HG03565 (cell line): Measurements from ENCODE around the gene FEM1B.

Experiments
- ATAC-seq: cut with Tn5 transposase; IDR thresholded peaks from one replicate; pipeline ENCODE4 v1.9.1; 2021; ENCODE audit warnings: mild to moderate bottlenecking, moderate library complexity; ENCODE audit not compliant: unreplicated experiment

The FEM1B gene

DNA sequence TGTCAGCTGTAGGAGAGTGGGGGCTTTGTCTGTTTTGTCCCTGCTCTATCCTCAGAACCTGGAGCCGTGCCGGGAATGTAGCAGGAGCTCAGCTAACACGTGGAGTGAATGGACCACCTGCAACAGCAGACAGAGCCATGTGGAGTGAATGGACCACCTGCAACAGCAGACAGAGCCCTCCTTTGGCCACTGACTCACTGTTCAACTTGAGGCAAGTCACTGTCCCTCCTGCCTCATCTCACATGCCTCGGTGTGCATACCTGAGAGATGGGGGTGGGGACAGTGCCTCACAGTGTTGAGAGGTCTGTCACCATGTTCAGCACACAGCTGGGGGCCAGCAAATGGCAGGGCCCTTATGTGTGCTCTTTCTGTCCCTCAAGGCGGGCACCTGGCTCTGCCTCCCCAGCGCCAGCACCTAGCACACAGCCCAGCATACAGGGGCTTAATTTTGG is 27.9 kb downstream of the FEM1B start:
- no peak for ATAC-seq

GRCh38 chr15:68307131-68307928 is 29.8 kb downstream of the FEM1B start:
- ATAC-seq, result no peak

GRCh38 chr15:68309024-68309423 is 31.5 kb downstream of the FEM1B start:
- no peak for ATAC-seq

DNA sequence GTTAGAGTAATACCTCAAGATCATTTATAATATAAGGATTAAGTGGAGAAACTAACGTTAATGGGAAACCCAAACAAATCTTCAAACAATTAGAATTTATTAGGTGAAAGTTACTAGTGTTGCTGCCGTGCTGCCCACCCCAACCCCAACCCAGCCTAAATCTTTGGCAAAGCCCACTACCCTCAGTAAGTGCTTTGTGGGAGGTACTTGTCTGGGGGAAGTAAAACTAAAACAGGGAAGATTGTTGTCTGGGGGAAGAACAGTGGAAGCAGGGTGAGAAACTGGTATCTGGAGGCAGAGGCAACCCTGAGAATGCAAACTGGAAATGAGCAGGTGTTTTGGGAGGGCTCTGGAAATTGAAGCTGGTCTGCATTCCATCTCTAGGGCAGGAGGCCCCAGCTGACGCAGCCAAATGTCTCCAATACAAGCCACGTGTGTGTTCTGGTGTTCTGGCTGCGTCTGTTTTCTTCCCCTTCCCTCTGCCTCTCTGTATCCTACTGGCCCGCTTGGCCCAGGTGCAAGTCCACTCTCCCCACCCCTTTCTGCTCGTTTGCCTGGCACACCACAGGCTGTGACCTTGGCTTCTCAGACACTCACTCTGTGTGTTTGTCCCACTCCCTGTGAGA is 32.7 kb downstream of the FEM1B start:
- no peak for ATAC-seq

- no peak for ATAC-seq
Observed at GRCh38 chr15:68310804-68311463, 33.4 kb downstream of the FEM1B start.

DNA sequence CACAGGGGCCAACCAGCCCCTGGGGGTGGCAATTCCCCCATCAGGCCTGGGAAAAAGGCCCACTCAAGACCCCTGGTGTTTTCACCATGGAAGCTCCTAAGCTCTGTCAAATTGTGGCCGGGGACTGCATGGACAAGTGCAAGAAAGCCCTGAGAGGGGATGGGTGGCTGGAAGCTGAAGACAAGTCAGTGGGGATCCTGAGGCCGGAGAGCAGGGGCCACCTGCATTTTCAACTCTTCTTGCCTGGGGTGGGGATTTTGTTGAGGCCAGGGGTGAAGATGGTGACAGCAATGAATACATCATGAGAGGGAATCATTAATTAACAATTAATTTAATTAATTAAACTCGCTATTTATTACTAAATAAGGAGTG is 33.9 kb downstream of the FEM1B start:
- ATAC-seq, result no peak

DNA sequence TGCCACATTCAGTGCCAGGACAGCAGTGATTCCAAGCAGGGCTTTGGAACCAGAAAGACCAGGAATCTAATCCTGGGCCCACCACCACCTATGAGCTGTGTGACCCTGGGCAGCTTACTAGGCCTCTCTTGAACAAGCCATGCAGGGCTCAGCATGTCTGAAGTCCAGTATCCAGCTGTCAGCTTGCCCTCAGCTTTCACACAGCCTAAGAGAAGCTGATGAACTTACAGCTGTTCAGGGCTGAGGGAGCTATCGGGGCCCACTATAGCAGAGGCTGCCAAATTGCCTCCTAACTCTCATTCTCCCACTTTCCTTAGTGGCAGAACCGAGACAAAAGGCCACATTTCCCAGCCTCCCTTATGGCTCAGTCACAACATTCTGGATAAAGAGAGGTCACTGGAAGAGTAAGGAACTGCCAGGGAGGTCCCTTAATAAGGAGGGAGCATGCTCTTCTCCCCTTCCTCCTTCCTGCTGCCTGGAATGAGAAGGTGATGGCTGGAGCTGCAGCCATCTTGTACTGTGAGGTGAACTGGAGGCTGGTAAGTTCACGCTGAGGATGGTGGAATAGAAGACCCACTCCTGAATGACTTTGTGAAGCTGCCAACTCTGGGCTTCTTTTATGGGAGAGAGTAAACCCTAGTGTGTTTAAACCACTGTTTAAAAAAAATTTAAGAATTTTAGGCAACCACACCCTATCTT is 34.5 kb downstream of the FEM1B start:
- ATAC-seq, result no peak

GRCh38 chr15:68312701-68313204 is 35.2 kb downstream of the FEM1B start:
- no peak for ATAC-seq

DNA sequence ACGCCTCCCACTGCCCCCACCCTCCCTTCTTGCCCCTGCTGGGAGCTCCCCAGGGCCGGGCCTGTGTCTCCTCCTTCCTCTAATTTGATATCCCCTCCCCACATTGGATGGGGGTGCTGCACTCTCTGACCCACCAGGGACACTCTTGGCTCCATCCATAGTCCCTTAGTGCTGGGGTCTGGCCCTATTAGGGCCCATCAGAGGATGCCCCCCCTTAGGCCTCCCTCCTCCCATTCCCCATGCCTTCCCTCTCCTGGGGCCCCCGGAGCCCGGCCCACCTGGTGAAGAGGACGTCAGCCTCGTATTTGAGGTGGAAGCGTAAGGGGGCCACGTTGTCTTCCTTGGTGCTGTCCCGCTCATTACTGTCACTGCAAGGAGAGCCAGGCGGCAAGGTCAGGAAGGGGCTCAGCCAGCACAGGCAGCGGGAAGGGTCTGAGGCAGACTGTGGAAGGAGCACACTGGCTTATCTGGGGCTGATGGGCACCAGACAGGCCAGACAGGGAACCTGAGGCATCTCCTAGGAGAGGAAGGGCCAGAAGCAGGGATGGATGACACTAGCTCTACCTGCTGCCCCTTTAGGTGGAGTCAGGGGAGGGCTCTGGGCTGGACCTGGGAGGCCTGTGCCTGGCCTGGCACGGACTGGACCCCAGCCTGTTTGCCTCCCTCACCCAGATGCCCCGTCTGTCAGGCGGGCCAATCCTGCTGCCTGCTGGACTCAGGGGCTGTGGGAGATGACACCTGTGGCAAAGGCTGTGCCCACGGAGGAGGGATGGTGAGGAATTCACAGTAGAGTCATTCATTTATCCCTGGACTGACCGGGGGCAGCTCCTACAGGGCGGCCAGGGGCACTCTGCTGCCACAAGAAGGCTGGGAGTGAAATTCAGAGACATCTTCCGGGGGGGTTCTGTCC is 36.2 kb downstream of the FEM1B start:
- ATAC-seq, result no peak

GRCh38 chr15:68314563-68314962 is 37.0 kb downstream of the FEM1B start:
- no peak for ATAC-seq

DNA sequence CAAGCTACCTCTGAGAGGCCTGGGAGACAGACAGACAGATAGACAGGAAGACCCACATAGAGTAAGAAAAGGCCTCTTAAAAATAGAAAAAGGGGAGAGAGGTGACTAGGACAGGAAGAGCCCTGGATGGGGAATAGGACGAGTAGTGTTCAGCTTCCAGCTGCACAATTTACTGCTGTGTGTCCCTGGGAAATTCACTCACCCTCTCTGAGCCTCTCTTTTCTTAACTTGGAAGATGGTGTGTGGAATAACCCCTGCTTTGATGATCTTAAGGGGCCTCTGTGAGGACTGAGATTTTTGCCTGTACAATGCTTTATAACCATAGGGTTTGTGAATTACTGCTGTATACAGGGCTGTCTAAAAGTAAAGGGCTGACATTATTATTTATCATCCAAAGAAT is 37.5 kb downstream of the FEM1B start:
- ATAC-seq, result no peak

- no peak for ATAC-seq
Observed at GRCh38 chr15:68315495-68316031, 38.0 kb downstream of the FEM1B start.

- ATAC-seq, result no peak
Observed at GRCh38 chr15:68316061-68316804, 38.7 kb downstream of the FEM1B start.

GRCh38 chr15:68317281-68318007 is 39.9 kb downstream of the FEM1B start:
- no peak for ATAC-seq

DNA sequence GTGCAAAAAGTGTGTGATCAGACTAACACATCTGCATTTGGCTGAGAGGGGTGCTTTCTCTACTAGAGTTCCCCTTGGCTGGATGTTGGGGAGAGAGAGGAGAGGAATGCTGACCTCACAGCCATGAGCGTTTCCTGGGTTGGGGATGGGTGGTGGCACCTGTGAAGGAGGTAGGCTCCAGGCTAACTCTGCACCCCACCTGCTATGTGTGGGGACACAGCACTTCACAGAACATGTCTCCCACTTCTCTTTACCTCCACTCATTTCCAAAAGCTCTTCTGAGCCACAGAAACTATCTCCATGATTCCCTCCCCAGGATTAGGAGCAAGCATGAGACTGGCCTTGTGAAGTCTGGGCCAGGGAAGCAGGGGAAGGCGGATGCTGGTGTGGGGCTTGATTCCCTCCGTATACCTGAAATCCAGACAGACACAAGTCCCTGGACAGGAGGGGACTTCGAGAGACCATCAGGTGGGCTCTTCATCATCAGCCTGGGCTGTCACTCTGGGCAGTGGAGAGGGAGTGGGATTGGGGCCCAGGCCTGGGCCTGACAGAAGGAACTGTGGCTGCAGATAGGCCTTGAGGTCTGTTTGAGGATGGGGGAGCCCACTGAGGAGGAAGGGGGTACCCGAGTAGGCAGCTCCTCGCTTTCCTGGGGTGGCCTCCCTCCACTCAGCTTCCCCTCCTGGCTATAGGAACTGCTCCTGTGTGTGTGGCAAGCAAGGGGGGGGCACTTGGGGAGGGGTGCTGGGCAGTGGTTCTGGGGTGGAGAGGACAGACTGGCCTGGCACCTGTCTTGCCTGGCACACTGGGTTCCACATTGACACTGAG is 40.7 kb downstream of the FEM1B start:
- no peak for ATAC-seq

- ATAC-seq, result no peak
Observed at GRCh38 chr15:68318931-68319909, 41.7 kb downstream of the FEM1B start.
